ENCODE measurements around the gene HS3ST5.

The HS3ST5 gene

GRCh38 chr6:114216789-114217467 is 125.9 kb downstream of the HS3ST5 start:
- H2AFZ ChIP-seq (ENCODE audit: low read length), result no peak overlapping the region
- no peak overlapping the region for H3K27ac ChIP-seq (ENCODE audit: low read length)
- TF ChIP-seq CTCF (IDR thresholded peaks at IDR 0.05; ENCODE audit: low read length), result no peak
- H3K4me2 ChIP-seq (ENCODE audit: low read depth, low read length), result no peak overlapping the region
- H3K9me2 ChIP-seq (replicated peaks; ENCODE audit: insufficient read depth, low read length), result no peaks in the 10 kb centered on the region
- DNase-seq, result no peak
- H3F3A ChIP-seq (ENCODE audit: insufficient read depth, low read length), result no peaks in the 10 kb centered on the region
- no peaks in the 10 kb centered on the region for H3K79me2 ChIP-seq (ENCODE audit: low read length)
- H3K4me1 ChIP-seq (ENCODE audit: low read length), result no peaks in the 10 kb centered on the region
- H3K36me3 ChIP-seq (replicated peaks; ENCODE audit: insufficient read depth, low read length), result no peaks in the 10 kb centered on the region
- no peak overlapping the region for H3K4me3 ChIP-seq (ENCODE audit: low read length)
- no peaks in the 10 kb centered on the region for H3K27me3 ChIP-seq (replicated peaks; ENCODE audit: insufficient read depth, low read length)
- no peaks in the 10 kb centered on the region for H3K9me3 ChIP-seq (replicated peaks; ENCODE audit: insufficient read depth, low read length)
- no peak overlapping the region for H3K9ac ChIP-seq (ENCODE audit: low read length)
- no peaks in the 10 kb centered on the region for H4K20me1 ChIP-seq (ENCODE audit: insufficient read depth, low read length)

- Histone ChIP-seq H3K4me3 (ENCODE audit: low read length) (no peak overlapping the region), H3K9me3 (replicated peaks; ENCODE audit: insufficient read depth, low read length) (no peaks in the 10 kb centered on the region), H2AFZ (ENCODE audit: low read length) (no peak overlapping the region), H3K9me2 (replicated peaks; ENCODE audit: insufficient read depth, low read length) (no peaks in the 10 kb centered on the region), H4K20me1 (ENCODE audit: insufficient read depth, low read length) (no peaks in the 10 kb centered on the region), H3K36me3 (replicated peaks; ENCODE audit: insufficient read depth, low read length) (no peaks in the 10 kb centered on the region), H3F3A (ENCODE audit: insufficient read depth, low read length) (no peaks in the 10 kb centered on the region), H3K27ac (ENCODE audit: low read length) (no peak overlapping the region), H3K4me2 (ENCODE audit: low read depth, low read length) (no peak overlapping the region), H3K79me2 (ENCODE audit: low read length) (no peaks in the 10 kb centered on the region), H3K9ac (ENCODE audit: low read length) (no peak overlapping the region), H3K27me3 (replicated peaks; ENCODE audit: insufficient read depth, low read length) (no peaks in the 10 kb centered on the region), H3K4me1 (ENCODE audit: low read length) (no peaks in the 10 kb centered on the region)
- DNase-seq, result no peak
- TF ChIP-seq EZH2phosphoT487 (IDR thresholded peaks at IDR 0.05; ENCODE audit: low read length), result no peak
- no peak for TF ChIP-seq CTCF (IDR thresholded peaks at IDR 0.05; ENCODE audit: low read length)
- no peak for TF ChIP-seq EZH2 (optimal IDR thresholded peaks at IDR 0.05; ENCODE audit: low read depth, low read length)
Measured at GRCh38 chr6:114210467-114210866, 132.4 kb downstream of the HS3ST5 start.

GRCh38 chr6:114203460-114203859 is 139.4 kb downstream of the HS3ST5 start:
- no peak overlapping the region for H3K9ac ChIP-seq (ENCODE audit: low read length)
- H2AFZ ChIP-seq (ENCODE audit: low read length), result no peak overlapping the region
- H3K79me2 ChIP-seq (ENCODE audit: low read length), result no peaks in the 10 kb centered on the region
- no peaks in the 10 kb centered on the region for H3K9me2 ChIP-seq (replicated peaks; ENCODE audit: insufficient read depth, low read length)
- no peaks in the 10 kb centered on the region for H3K27me3 ChIP-seq (replicated peaks; ENCODE audit: insufficient read depth, low read length)
- no peak for TF ChIP-seq EZH2 (optimal IDR thresholded peaks at IDR 0.05; ENCODE audit: low read depth, low read length)
- TF ChIP-seq EZH2phosphoT487 (IDR thresholded peaks at IDR 0.05; ENCODE audit: low read length), result no peak
- TF ChIP-seq CTCF (IDR thresholded peaks at IDR 0.05; ENCODE audit: low read length), result no peak
- DNase-seq, result no peak
- no peaks in the 10 kb centered on the region for H3K36me3 ChIP-seq (replicated peaks; ENCODE audit: insufficient read depth, low read length)
- no peak overlapping the region for H3K4me3 ChIP-seq (ENCODE audit: low read length)
- no peak overlapping the region for H3K27ac ChIP-seq (ENCODE audit: low read length)
- no peaks in the 10 kb centered on the region for H3K9me3 ChIP-seq (replicated peaks; ENCODE audit: insufficient read depth, low read length)
- no peaks in the 10 kb centered on the region for H3K4me1 ChIP-seq (ENCODE audit: low read length)
- H3F3A ChIP-seq (ENCODE audit: insufficient read depth, low read length), result no peaks in the 10 kb centered on the region
- no peaks in the 10 kb centered on the region for H4K20me1 ChIP-seq (ENCODE audit: insufficient read depth, low read length)
- no peak overlapping the region for H3K4me2 ChIP-seq (ENCODE audit: low read depth, low read length)

Data from MM.1S (cell line).